ENCODE data around the gene GPN2. TPM values are rescaled to one million over a fixed set of nuclear protein-coding genes. Genes with fewer than 3 reads are reported as not detected.

GPN2 gene
- total RNA-seq, 2 experiments from 2014 or later, result 29.4 to 31.4 TPM

GRCh38 chr1:26826261-26827105 lies 63.6 kb downstream of the GPN2 start, which contains the start of gene ZDHHC18:
TSS of gene ZDHHC18 (plus strand) at chr1:26826688. CDS start at chr1:26826805, 117 bp downstream.
- peaks cover 34% of the 10 kb centered on the region for H3K36me3 Mint-ChIP-seq (ENCODE audit: low read depth)
- H3K9me3 Mint-ChIP-seq, result no peaks in the 10 kb centered on the region
- peaks cover 57% of the 10 kb centered on the region for H3K4me1 Mint-ChIP-seq
- peak; percentile 78 for DNase-seq
- no peaks in the 10 kb centered on the region for H3K27me3 Mint-ChIP-seq
- POLR2A ChIA-PET, result interaction anchor here (1.0 to 2.9 kb wide), 5 partner anchors 7 to 39 kb away, joined by 4 to 12 read pairs (median 5); no protein-coding TSS in a partner anchor
- CTCF ChIA-PET, result interaction anchor here (0.5 to 2.3 kb wide), 4 partner anchors 15 to 316 kb away, joined by 3 to 14 read pairs (median 4); no protein-coding TSS in a partner anchor
- H3K27ac Mint-ChIP-seq, result peak within 1 kb of the TSS; percentile 90
- peak within 1 kb of the TSS; percentile 98 for H3K4me3 Mint-ChIP-seq

Other genes with a start within 250 kb of the GPN2 start
- 10 to 100 TPM; 88.9 to 90.0 TPM for gene ARID1A, start 194.3 kb downstream of the GPN2 start, total RNA-seq
- gene PIGV, start 102.3 kb downstream of the GPN2 start, total RNA-seq, result 10 to 100 TPM; 16.6 to 16.9 TPM
- 10 to 100 TPM; 73.3 to 76.3 TPM for gene ZDHHC18, start 63.6 kb downstream of the GPN2 start, total RNA-seq
- gene SFN, start 27.1 kb downstream of the GPN2 start, total RNA-seq, result 1 to 10 TPM; 4.9 to 5.0 TPM
- 10 to 100 TPM; 16.0 to 16.7 TPM for gene GPATCH3, start 10.2 kb upstream of the GPN2 start, total RNA-seq
- gene NR0B2, start 23.7 kb upstream of the GPN2 start, total RNA-seq, result not detected
- 10 to 100 TPM; 55.5 to 56.1 TPM for gene NUDC, start 31.5 kb upstream of the GPN2 start, total RNA-seq
- gene KDF1, start 70.2 kb upstream of the GPN2 start, total RNA-seq, result under 1 TPM in 1 of 2 experiments, not detected in 1; 0.13 TPM
- gene TRNP1, start 103.4 kb upstream of the GPN2 start, total RNA-seq, result not detected
- not detected for gene TENT5B, start 122.6 kb upstream of the GPN2 start, total RNA-seq

Measured in activated CD4-positive, alpha-beta memory T cell treated with anti-CD3 and anti-CD28 coated beads, Interleukin-2, amount 10 ng/mL, durations not matched to agents 7 days and 5 days (primary cell).